OCI-LY7 (cell line): ENCODE data around the gene NFATC3. TPM values are rescaled to one million over a fixed set of nuclear protein-coding genes. Genes with fewer than 3 reads are reported as not detected.

Experiments
- BruUV-seq: library from RNA; stranded (reverse); fragments of 400-500 nt; replicated peaks from 2 replicates; lab custom pipeline; 2021; lab: Mats Ljungman, UMichigan
- CTCF ChIA-PET: fragments of 300-600 bp; sonication (Branson Sonifier 250); formaldehyde crosslinking; loops from one replicate; lab custom pipeline; 2022; ENCODE audit warnings: antibody characterized with exemption; ENCODE audit not compliant: unreplicated experiment; lab: Charles Lee
- POLR2A ChIA-PET: fragments of 300-600 bp; sonication (Branson Sonifier 250); formaldehyde crosslinking; loops from one replicate; lab custom pipeline; 2022; ENCODE audit warnings: antibody characterized with exemption; lab: Charles Lee
- DNase-seq: peaks from one replicate; pipeline ENCODE4 v3.0.0-alpha.2; 2015; ENCODE audit warnings: low spot score
- H2AFZ ChIP-seq: fragments of 200-600 bp; sonication (generic), shearing (Covaris generic); 2 replicates; pipeline ENCODE4 v1.6.1; 2014; ENCODE audit warnings: mild to moderate bottlenecking, antibody characterized with exemption, low read length, moderate library complexity
- H3K27ac ChIP-seq: fragments of 200-600 bp; sonication (generic); 2 replicates; pipeline ENCODE4 v1.5.1; 2014; ENCODE audit warnings: mixed run types, low read depth, mild to moderate bottlenecking, moderate library complexity, low read length, inconsistent platforms; ENCODE audit not compliant: poor library complexity, severe bottlenecking
- H3K36me3 ChIP-seq: fragments of 200-600 bp; sonication (generic); 2 replicates; pipeline ENCODE4 v1.6.1; 2014; ENCODE audit warnings: mild to moderate bottlenecking, antibody characterized with exemption, low read length, moderate library complexity, mixed read lengths; ENCODE audit not compliant: insufficient read depth
- H3K4me1 ChIP-seq: fragments of 200-600 bp; sonication (generic); 2 replicates; pipeline ENCODE4 v1.5.1; 2014; ENCODE audit warnings: mild to moderate bottlenecking, low read length; ENCODE audit not compliant: insufficient read depth, poor library complexity, severe bottlenecking
- H3K4me2 ChIP-seq: fragments of 200-600 bp; sonication (generic); 2 replicates; pipeline ENCODE4 v1.6.1; 2014; ENCODE audit warnings: mild to moderate bottlenecking, low read length
- H3K4me3 ChIP-seq: fragments of 200-600 bp; sonication (generic); 2 replicates; pipeline ENCODE4 v1.5.1; 2014; ENCODE audit warnings: mild to moderate bottlenecking, low read depth, low read length; ENCODE audit not compliant: poor library complexity, severe bottlenecking
- H3K79me2 ChIP-seq: fragments of 200-600 bp; sonication (generic); 2 replicates; pipeline ENCODE4 v1.6.1; 2016; ENCODE audit warnings: low read depth, mild to moderate bottlenecking, low read length, moderate library complexity, mixed read lengths; ENCODE audit not compliant: insufficient read depth
- H3K9me2 ChIP-seq: fragments of 200-600 bp; sonication (generic); 2 replicates; pipeline ENCODE4 v1.6.1; 2016; ENCODE audit warnings: mild to moderate bottlenecking, low read length, mixed read lengths; ENCODE audit not compliant: insufficient read depth
- H3K9me3 ChIP-seq: fragments of 200-600 bp; sonication (generic); 2 replicates; pipeline ENCODE4 v1.6.1; 2014; ENCODE audit warnings: mild to moderate bottlenecking, mixed run types, low read length, mixed read lengths
- H4K20me1 ChIP-seq: fragments of 200-600 bp; sonication (generic); 2 replicates; pipeline ENCODE4 v1.6.1; 2014; ENCODE audit warnings: mild to moderate bottlenecking, antibody characterized with exemption, low read length, moderate library complexity, mixed read lengths; ENCODE audit not compliant: insufficient read depth
- EZH2phosphoT487 ChIP-seq: fragments of 200-600 bp; sonication (generic); IDR thresholded peaks from 2 replicates; pipeline ENCODE4 v1.6.1; 2018; ENCODE audit warnings: low read depth, borderline replicate concordance, mild to moderate bottlenecking, mixed run types, antibody characterized with exemption, low read length, moderate library complexity, mixed read lengths
- intact Hi-C: fragments of 100-400 bp; cut with micrococcal nuclease; formaldehyde crosslinking; loops from one replicate; pipeline ENCODE4 v1.10.0; 2022; ENCODE audit not compliant: unreplicated experiment
- total RNA-seq, 2 experiments: library from RNA; depleted of rRNA in 1 of 2; stranded (reverse); fragments of >200 nt in 1 of 2; shearing (Covaris generic) in 1 of 2; gene quantifications; 2 replicates each; pipeline ENCODE4 v1.2.3, GENCODE V29; 2014 to 2022
- TF ChIP-seq, protein P1 (sequence below): fragments of 200-600 bp; sonication (generic); conservative IDR thresholded peaks from 2 replicates; pipeline ENCODE4 v1.5.1; 2014; ENCODE audit warnings: mild to moderate bottlenecking, antibody characterized with exemption, low read length, moderate library complexity, mixed read lengths

Gene NFATC3
- total RNA-seq, 2 experiments from 2014 or later = 73.4 to 76.0 TPM

DNA sequence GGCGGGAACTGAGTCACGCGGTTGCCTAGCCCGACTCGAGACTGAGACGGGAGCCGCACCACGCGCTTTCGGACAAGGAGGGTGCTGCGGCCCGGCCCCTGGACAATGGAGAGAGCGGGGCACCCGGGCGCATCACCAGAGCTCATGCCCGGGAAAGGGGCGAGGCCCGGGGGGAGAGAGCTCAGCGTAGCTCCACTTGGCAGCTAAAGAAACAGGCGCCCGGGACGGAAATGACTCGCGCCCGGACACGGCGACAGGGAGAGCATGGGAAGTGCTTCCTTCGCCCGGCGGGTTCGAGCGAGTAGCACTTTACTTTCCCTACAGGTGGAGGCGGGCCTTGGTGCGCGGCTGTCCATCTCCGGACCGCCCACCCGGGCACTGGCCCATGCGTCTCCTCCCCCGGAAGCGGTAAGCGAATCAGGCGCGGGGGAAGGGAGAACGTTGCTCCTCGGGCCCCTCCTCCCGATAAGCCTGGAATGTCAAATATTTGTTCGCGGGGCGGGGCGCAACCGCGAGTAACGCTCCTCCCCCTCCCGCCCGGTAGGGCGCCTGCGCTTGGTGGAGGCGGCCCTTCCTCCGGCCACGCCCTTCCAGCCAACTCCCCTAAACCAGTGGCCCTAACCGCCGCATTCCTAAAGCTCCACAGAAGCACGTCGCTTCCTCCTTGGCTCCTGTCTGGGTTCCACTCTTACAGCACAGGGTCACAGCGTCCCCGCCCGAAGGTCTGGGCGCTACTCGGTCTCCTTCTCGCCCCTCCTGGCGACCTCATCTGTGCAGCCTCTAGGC lies 152.3 kb downstream of the NFATC3 start:
- peaks cover 36% of the 10 kb centered on the region for H3K4me1 ChIP-seq
- intact Hi-C loops = no loop called here
- BruUV-seq = no TSS peak
- no peaks in the 10 kb centered on the region for H3K9me2 ChIP-seq
- H3K9me3 ChIP-seq = no peaks in the 10 kb centered on the region
- ChIA-PET POLR2A (interaction anchor here (0.5 to 0.9 kb wide), 6 partner anchors 11 to 1588 kb away, joined by 3 to 6 read pairs (median 4); no protein-coding TSS in a partner anchor), CTCF (interaction anchor here (0.6 kb wide), 1 partner anchor 24 kb away, joined by 3 read pairs; no protein-coding TSS in a partner anchor)
- H3K36me3 ChIP-seq = no peaks in the 10 kb centered on the region
- no peaks in the 10 kb centered on the region for H4K20me1 ChIP-seq
- H3K27ac ChIP-seq = no peak overlapping the region
- peak overlapping the region; percentile 77 for H3K4me2 ChIP-seq
- H3K4me3 ChIP-seq = peak overlapping the region; percentile 65
- H3K79me2 ChIP-seq = no peaks in the 10 kb centered on the region
- TF ChIP-seq, protein P1, sequence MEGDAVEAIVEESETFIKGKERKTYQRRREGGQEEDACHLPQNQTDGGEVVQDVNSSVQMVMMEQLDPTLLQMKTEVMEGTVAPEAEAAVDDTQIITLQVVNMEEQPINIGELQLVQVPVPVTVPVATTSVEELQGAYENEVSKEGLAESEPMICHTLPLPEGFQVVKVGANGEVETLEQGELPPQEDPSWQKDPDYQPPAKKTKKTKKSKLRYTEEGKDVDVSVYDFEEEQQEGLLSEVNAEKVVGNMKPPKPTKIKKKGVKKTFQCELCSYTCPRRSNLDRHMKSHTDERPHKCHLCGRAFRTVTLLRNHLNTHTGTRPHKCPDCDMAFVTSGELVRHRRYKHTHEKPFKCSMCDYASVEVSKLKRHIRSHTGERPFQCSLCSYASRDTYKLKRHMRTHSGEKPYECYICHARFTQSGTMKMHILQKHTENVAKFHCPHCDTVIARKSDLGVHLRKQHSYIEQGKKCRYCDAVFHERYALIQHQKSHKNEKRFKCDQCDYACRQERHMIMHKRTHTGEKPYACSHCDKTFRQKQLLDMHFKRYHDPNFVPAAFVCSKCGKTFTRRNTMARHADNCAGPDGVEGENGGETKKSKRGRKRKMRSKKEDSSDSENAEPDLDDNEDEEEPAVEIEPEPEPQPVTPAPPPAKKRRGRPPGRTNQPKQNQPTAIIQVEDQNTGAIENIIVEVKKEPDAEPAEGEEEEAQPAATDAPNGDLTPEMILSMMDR = no peak
- TF ChIP-seq EZH2phosphoT487 = no peak
- H2AFZ ChIP-seq = peak overlapping the region; percentile 60; the same call in 1 of the 2 replicates
- peak; percentile 87 for DNase-seq

DNA sequence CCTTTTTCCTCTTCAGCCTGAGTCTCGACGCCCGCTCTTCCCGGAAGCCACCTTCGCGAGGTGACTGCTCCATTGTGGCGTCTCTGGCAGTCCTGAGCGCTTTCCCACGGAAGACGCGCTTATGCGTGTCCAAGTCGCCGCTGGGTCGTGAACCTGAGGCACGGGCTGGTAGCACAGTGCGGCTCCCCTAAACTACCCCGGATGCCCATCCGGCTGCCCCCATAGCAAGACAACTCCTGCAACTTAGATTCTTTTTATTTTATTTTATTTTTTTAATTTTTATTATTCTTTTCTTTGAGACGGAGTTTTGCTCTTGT lies 152.8 kb downstream of the NFATC3 start:
- CTCF ChIA-PET = no interaction called here
- no peaks in the 10 kb centered on the region for H3K79me2 ChIP-seq
- H3K4me2 ChIP-seq = peak overlapping the region; percentile 77
- peak overlapping the region; percentile 65 for H3K4me3 ChIP-seq
- no TSS peak for BruUV-seq
- POLR2A ChIA-PET = interaction anchor here (0.5 to 0.6 kb wide), 2 partner anchors 165 to 1587 kb away, joined by 3 to 5 read pairs; no protein-coding TSS in a partner anchor
- TF ChIP-seq, protein P1 = no peak
- TF ChIP-seq EZH2phosphoT487 = no peak
- intact Hi-C loops = no loop called here
- no peak for DNase-seq
- peaks cover 36% of the 10 kb centered on the region for H3K4me1 ChIP-seq
- H3K27ac ChIP-seq = no peak overlapping the region
- H3K9me2 ChIP-seq = no peaks in the 10 kb centered on the region
- H4K20me1 ChIP-seq = no peaks in the 10 kb centered on the region
- H2AFZ ChIP-seq = peak overlapping the region; percentile 60; the same call in 1 of the 2 replicates
- H3K36me3 ChIP-seq = no peaks in the 10 kb centered on the region
- H3K9me3 ChIP-seq = no peaks in the 10 kb centered on the region

GRCh38 chr16:68242085-68242484 lies 156.9 kb downstream of the NFATC3 start:
- intact Hi-C loops = no loop called here
- no peaks in the 10 kb centered on the region for H3K9me3 ChIP-seq

More at GRCh38 chr16:68242085-68242484, 156.9 kb downstream of the NFATC3 start:
- no TSS peak for BruUV-seq
- DNase-seq = no peak
- Histone ChIP-seq H3K4me1 (peaks cover 38% of the 10 kb centered on the region), H3K9me2 (no peaks in the 10 kb centered on the region), H3K4me3 (no peak overlapping the region), H3K27ac (no peak overlapping the region), H3K79me2 (peaks cover 13% of the 10 kb centered on the region; the same call in 1 of the 2 replicates), H2AFZ (no peak overlapping the region), H4K20me1 (no peaks in the 10 kb centered on the region), H3K4me2 (no peak overlapping the region), H3K36me3 (no peaks in the 10 kb centered on the region)
- TF ChIP-seq, protein P1 = no peak
- ChIA-PET CTCF (no interaction called here), POLR2A (interaction anchor here (0.7 to 1.4 kb wide), 4 partner anchors 13 to 1722 kb away, joined by 3 to 6 read pairs (median 4); no protein-coding TSS in a partner anchor)
